HCT116 (cell line): ENCODE results near the gene UGP2. TPM values are rescaled to one million over a fixed set of nuclear protein-coding genes. Genes with fewer than 3 reads are reported as not detected.

Experiments
- ATAC-seq: fragments of 200-7000 bp; cut with Tn5 transposase; 2 replicates; pipeline ENCODE4 v1.9.1; 2020; ENCODE audit warnings: mild to moderate bottlenecking, moderate library complexity
- BruUV-seq: library from RNA; stranded (reverse); fragments of 400-500 nt; replicated peaks from 2 replicates; lab custom pipeline; 2021; lab: Mats Ljungman, UMichigan
- CTCF ChIA-PET: fragments of 300-600 bp; sonication (Branson Sonifier 250); formaldehyde crosslinking; loops from one replicate; lab custom pipeline; 2021; ENCODE audit warnings: antibody characterized with exemption; lab: Charles Lee
- POLR2A ChIA-PET: fragments of 300-600, 350-600 bp; sonication (Branson Sonifier 250); formaldehyde crosslinking; loops from one replicate; lab custom pipeline; 2021; ENCODE audit warnings: antibody characterized with exemption; lab: Charles Lee
- RAD21 ChIA-PET, 2 experiments: fragments of 300-600 bp; sonication (Branson Sonifier 250); formaldehyde crosslinking; loops; one replicate each; lab custom pipeline; 2023; ENCODE audit warnings: low total read pairs in 2 of 2; ENCODE audit not compliant: uncharacterized antibody in 2 of 2, unreplicated experiment in 2 of 2, low non-redundant PET in 1 of 2; lab: Charles Lee
- DNase-seq: peaks from one replicate; pipeline ENCODE4 v3.0.0-alpha.2; 2010; ENCODE audit warnings: low read depth, low spot score
- H2AFZ ChIP-seq: fragments of 200-600 bp; shearing (Covaris generic), sonication (generic); 2 replicates; pipeline ENCODE4 v1.6.1; 2017; ENCODE audit warnings: low read depth, mixed run types, mixed read lengths, antibody characterized with exemption, low read length; ENCODE audit not compliant: poor library complexity, severe bottlenecking
- H3K27ac ChIP-seq: 2 replicates; pipeline ENCODE4 v1.5.1; 2012; ENCODE audit warnings: low read depth, low read length
- H3K27me3 ChIP-seq: fragments of 200-600 bp; sonication (generic); 2 replicates; pipeline ENCODE4 v1.6.1; 2016; ENCODE audit warnings: mixed run types, low read length, mixed read lengths; ENCODE audit not compliant: insufficient read depth
- H3K36me3 ChIP-seq, 2 experiments: fragments of 200-500 bp in 1 of 2; fragments of 200-600 bp in 1 of 2; sonication (Bioruptor generic) in 1 of 2; sonication (generic) in 1 of 2; 2 replicates each; pipeline versions ENCODE4 v1.5.1 to v1.6.1; 2014 to 2016; ENCODE audit warnings: low read length in 2 of 2, inconsistent platforms in 1 of 2, mixed read lengths in 1 of 2, mixed run types in 1 of 2; ENCODE audit not compliant: insufficient read depth in 2 of 2, control insufficient read depth in 1 of 2
- H3K4me1 ChIP-seq, 2 experiments: fragments of 200-600 bp in 1 of 2; sonication (generic) in 1 of 2; 2 replicates each; pipeline versions ENCODE4 v1.5.1 to v1.6.1; 2012 to 2017; ENCODE audit warnings: low read length in 2 of 2, inconsistent platforms in 1 of 2, mild to moderate bottlenecking in 1 of 2, mixed read lengths in 1 of 2, mixed run types in 1 of 2, moderate library complexity in 1 of 2; ENCODE audit not compliant: insufficient read depth in 2 of 2, control insufficient read depth in 1 of 2
- H3K4me2 ChIP-seq: fragments of 200-600 bp; sonication (generic); 2 replicates; pipeline ENCODE4 v1.6.1; 2017; ENCODE audit warnings: mixed run types, low read length, mixed read lengths
- H3K4me3 ChIP-seq, 2 experiments: fragments of 200-600 bp in 1 of 2; sonication (generic) in 1 of 2; replicated peaks in 1 of 2; 2 replicates each; pipeline ENCODE4 v1.5.1; 2011 to 2016; ENCODE audit warnings: low read length in 2 of 2, control low read depth in 1 of 2, low read depth in 1 of 2, mild to moderate bottlenecking in 1 of 2, mixed read lengths in 1 of 2, mixed run types in 1 of 2
- H3K79me2 ChIP-seq: fragments of 200-600 bp; sonication (generic); 2 replicates; pipeline ENCODE4 v1.6.1; 2017; ENCODE audit warnings: mild to moderate bottlenecking, mixed run types, low read length, moderate library complexity, mixed read lengths; ENCODE audit not compliant: insufficient read depth
- H3K9ac ChIP-seq: fragments of 200-600 bp; sonication (generic); 2 replicates; pipeline ENCODE4 v1.6.1; 2016; ENCODE audit warnings: low read length, mixed read lengths
- H3K9me2 ChIP-seq: fragments of 200-600 bp; sonication (generic), shearing (Covaris generic); 2 replicates; pipeline ENCODE4 v1.6.1; 2017; ENCODE audit warnings: mixed run types, mild to moderate bottlenecking, moderate library complexity; ENCODE audit not compliant: insufficient read depth
- H3K9me3 ChIP-seq, 2 experiments: fragments of 200-500 bp in 1 of 2; fragments of 200-600 bp in 1 of 2; sonication (Bioruptor generic) in 1 of 2; sonication (generic) in 1 of 2; 2 replicates each; pipeline ENCODE4 v1.6.1; 2014 to 2017; ENCODE audit warnings: low read length in 2 of 2, mixed read lengths in 2 of 2, inconsistent platforms in 1 of 2, low read depth in 1 of 2, mild to moderate bottlenecking in 1 of 2, mixed run types in 1 of 2, moderate library complexity in 1 of 2; ENCODE audit not compliant: control insufficient read depth in 1 of 2, insufficient read depth in 1 of 2
- H4K20me1 ChIP-seq: fragments of 200-600 bp; sonication (generic), shearing (Covaris generic); 2 replicates; pipeline ENCODE4 v1.6.1; 2017; ENCODE audit warnings: mixed run types, mild to moderate bottlenecking, moderate library complexity; ENCODE audit not compliant: insufficient read depth
- CEBPB ChIP-seq: IDR thresholded peaks from 2 replicates; pipeline ENCODE4 v1.6.1; 2012; ENCODE audit warnings: low read depth
- CTCF ChIP-seq, 3 experiments: fragments of 200-600 bp in 1 of 3; sonication (generic) in 1 of 3; IDR thresholded peaks in 2 of 3; conservative IDR thresholded peaks in 1 of 3; 2 replicates each; pipeline ENCODE4 v1.5.1; 2012 to 2017; ENCODE audit warnings: low read depth in 2 of 3, low read length in 2 of 3, antibody characterized with exemption in 1 of 3, borderline replicate concordance in 1 of 3, control low read depth in 1 of 3, mild to moderate bottlenecking in 1 of 3, mixed read lengths in 1 of 3, mixed run types in 1 of 3, moderate library complexity in 1 of 3; ENCODE audit not compliant: insufficient read depth in 1 of 3
- RAD21 ChIP-seq: IDR thresholded peaks from 2 replicates; pipeline ENCODE4 v1.6.1; 2012; ENCODE audit warnings: low read depth, mild to moderate bottlenecking
- REST ChIP-seq: IDR thresholded peaks from 2 replicates; pipeline ENCODE4 v1.6.1; 2012; ENCODE audit warnings: low read depth
- intact Hi-C: fragments of 100-400 bp; cut with micrococcal nuclease; formaldehyde crosslinking; loops from 2 replicates; pipeline ENCODE4 v1.10.0; 2022
- total RNA-seq: library from RNA; stranded (reverse); gene quantifications from one replicate; pipeline ENCODE4 v1.2.1, GENCODE V29; 2021; ENCODE audit not compliant: unreplicated experiment

Gene UGP2
- total RNA-seq, 1 experiment from 2014 or later, result 57.1 TPM

GRCh38 chr2:63888490-63889402 is 47.0 kb downstream of the UGP2 start:
- BruUV-seq, result no TSS peak
- H3K27me3 ChIP-seq, result no peaks in the 10 kb centered on the region
- H3K79me2 ChIP-seq, result no peaks in the 10 kb centered on the region
- H3K27ac ChIP-seq, result no peak overlapping the region
- CTCF ChIA-PET, result no interaction called here
- no peak overlapping the region for H3K9ac ChIP-seq
- no peak overlapping the region for H3K4me3 ChIP-seq
- H3K36me3 ChIP-seq, result peaks cover 14 to 21% of the 10 kb centered on the region in 2 experiments; a peak in 3 of 4 replicates
- TF ChIP-seq RAD21 (peak; percentile 92), CTCF (IDR thresholded peaks at IDR 0.05 in 2 of 3, conservative IDR thresholded peaks at IDR 0.05 in 1 of 3; ENCODE audit: borderline replicate concordance in 1 of 3, insufficient read depth in 1 of 3, low read depth in 2 of 3, low read length in 2 of 3) (peak; percentile 78 to 91 (median 85)), CEBPB (peak; percentile 12; the same call in 1 of the 2 replicates), REST (no peak)
- intact Hi-C loops, result loop anchor here (2.0 to 10.0 kb wide), 2 partner anchors 196 to 304 kb away; partner anchors contain the start of genes MDH1 and WDPCP
- POLR2A ChIA-PET, result no interaction called here
- H2AFZ ChIP-seq, result no peak overlapping the region
- H3K9me3 ChIP-seq, result no peaks in the 10 kb centered on the region
- RAD21 ChIA-PET, result no interaction called here
- H3K9me2 ChIP-seq, result no peaks in the 10 kb centered on the region
- H3K4me1 ChIP-seq, result no peaks in the 10 kb centered on the region
- no peaks in the 10 kb centered on the region for H4K20me1 ChIP-seq
- no peak overlapping the region for H3K4me2 ChIP-seq
- ATAC-seq (peak; percentile 92), DNase-seq (peak; percentile 29)
